Neural cell (in vitro differentiated cells): Measurements from ENCODE around the gene DNAJB12. TPM values are rescaled to one million over a fixed set of nuclear protein-coding genes. Genes with fewer than 3 reads are reported as not detected.

Experiments used
- H2AFZ ChIP-seq: fragments of 200-600, 300-800 bp; sonication (generic), shearing (Covaris generic); 2 replicates; pipeline ENCODE4 v1.6.0; 2014; ENCODE audit warnings: low read depth, mild to moderate bottlenecking, antibody characterized with exemption, low read length, moderate library complexity
- H3F3A ChIP-seq: fragments of 200-600 bp; shearing (Covaris generic); 2 replicates; pipeline ENCODE4 v1.6.1; 2016; ENCODE audit warnings: mild to moderate bottlenecking, moderate library complexity, mixed read lengths, antibody characterized with exemption, low read length; ENCODE audit not compliant: insufficient read depth, poor library complexity, severe bottlenecking
- H3K27ac ChIP-seq: fragments of 200-600, 300-800 bp; sonication (generic), shearing (Covaris generic); 2 replicates; pipeline ENCODE4 v1.5.1; 2014; ENCODE audit warnings: mild to moderate bottlenecking, low read length, moderate library complexity
- H3K27me3 ChIP-seq: fragments of 300-800, 200-600 bp; sonication (generic), shearing (Covaris generic); 2 replicates; pipeline ENCODE4 v1.6.0; 2014; ENCODE audit warnings: mild to moderate bottlenecking, low read depth, low read length, moderate library complexity; ENCODE audit not compliant: insufficient read depth
- H3K36me3 ChIP-seq: fragments of 300-800, 200-600 bp; sonication (generic), shearing (Covaris generic); 2 replicates; pipeline ENCODE4 v1.5.1; 2014; ENCODE audit warnings: mild to moderate bottlenecking, antibody characterized with exemption, low read length, moderate library complexity; ENCODE audit not compliant: insufficient read depth
- H3K4me2 ChIP-seq: fragments of 300-800, 200-600 bp; sonication (generic), shearing (Covaris generic); 2 replicates; pipeline ENCODE4 v1.6.0; 2014; ENCODE audit warnings: mild to moderate bottlenecking, low read length
- H3K4me3 ChIP-seq: fragments of 300-800, 200-600 bp; sonication (generic), shearing (Covaris generic); 2 replicates; pipeline ENCODE4 v1.5.1; 2014; ENCODE audit warnings: mild to moderate bottlenecking, low read length, moderate library complexity
- H3K79me2 ChIP-seq: fragments of 200-600 bp; shearing (Covaris generic); replicated peaks from 2 replicates; pipeline ENCODE4 v1.6.0; 2014; ENCODE audit warnings: mild to moderate bottlenecking, low read length, moderate library complexity; ENCODE audit not compliant: insufficient read depth
- H3K9ac ChIP-seq: fragments of 300-800, 200-600 bp; sonication (generic), shearing (Covaris generic); 2 replicates; pipeline ENCODE4 v1.6.1; 2016; ENCODE audit warnings: mild to moderate bottlenecking, low read length, mixed read lengths
- H3K9me2 ChIP-seq: fragments of 200-600 bp; shearing (Covaris generic); 2 replicates; pipeline ENCODE4 v1.6.1; 2016; ENCODE audit warnings: mild to moderate bottlenecking, low read length, mixed read lengths; ENCODE audit not compliant: insufficient read depth
- H3K9me3 ChIP-seq: fragments of 200-600, 300-800 bp; sonication (generic), shearing (Covaris generic); 2 replicates; pipeline ENCODE4 v1.6.1; 2016; ENCODE audit warnings: mild to moderate bottlenecking, mixed run types, low read length, moderate library complexity, mixed read lengths
- H4K20me1 ChIP-seq: fragments of 200-600 bp; shearing (Covaris generic); 2 replicates; pipeline ENCODE4 v1.6.1; 2016; ENCODE audit warnings: mild to moderate bottlenecking, mixed run types; ENCODE audit not compliant: insufficient read depth
- EP300 ChIP-seq: fragments of 450-650 bp; conservative IDR thresholded peaks from 2 replicates; pipeline ENCODE4 v1.6.1; 2014; ENCODE audit warnings: antibody characterized with exemption, mild to moderate bottlenecking, moderate library complexity; ENCODE audit not compliant: poor library complexity, severe bottlenecking
- EZH2 ChIP-seq: fragments of 200-600, 300-800 bp; shearing (Covaris generic), sonication (generic); IDR thresholded peaks from 2 replicates; pipeline ENCODE4 v1.6.1; 2014; ENCODE audit warnings: antibody characterized with exemption, low read length, borderline replicate concordance, mild to moderate bottlenecking; ENCODE audit not compliant: insufficient read depth, poor library complexity, severe bottlenecking
- MXI1 ChIP-seq: fragments of 450-650 bp; conservative IDR thresholded peaks from 2 replicates; pipeline ENCODE4 v1.6.1; 2014; ENCODE audit warnings: antibody characterized with exemption, mild to moderate bottlenecking; ENCODE audit not compliant: poor library complexity, severe bottlenecking
- POLR2AphosphoS5 ChIP-seq: IDR thresholded peaks from 2 replicates; pipeline ENCODE4 v1.6.1; 2012
- RAD21 ChIP-seq: fragments of 450-650 bp; conservative IDR thresholded peaks from 2 replicates; pipeline ENCODE4 v1.6.1; 2014; ENCODE audit warnings: antibody characterized with exemption, mild to moderate bottlenecking, moderate library complexity
- SMC3 ChIP-seq: fragments of 450-650 bp; conservative IDR thresholded peaks from 2 replicates; pipeline ENCODE4 v1.6.1; 2014; ENCODE audit warnings: antibody characterized with exemption, mild to moderate bottlenecking, moderate library complexity; ENCODE audit not compliant: poor library complexity
- TAF1 ChIP-seq: IDR thresholded peaks from 2 replicates; pipeline ENCODE4 v1.6.1; 2012; ENCODE audit warnings: low read depth
- polyA plus RNA-seq: library from polyadenylated mRNA; depleted of rRNA; stranded (reverse); fragments of >200 nt; gene quantifications from 2 replicates; pipeline ENCODE4 v1.2.3, GENCODE V29; 2014
- TF ChIP-seq, protein P1 (sequence below): IDR thresholded peaks from 2 replicates; pipeline ENCODE4 v1.6.1; 2012; ENCODE audit warnings: borderline replicate concordance
- TF ChIP-seq, protein P2 (sequence below): fragments of 450-650 bp; IDR thresholded peaks from 2 replicates; pipeline ENCODE4 v1.5.1; 2014; ENCODE audit warnings: antibody characterized with exemption, mild to moderate bottlenecking, moderate library complexity; ENCODE audit not compliant: poor library complexity, severe bottlenecking

DNAJB12 gene
- polyA plus RNA-seq, 1 donor from 2014 or later, result 24.5 TPM

DNA sequence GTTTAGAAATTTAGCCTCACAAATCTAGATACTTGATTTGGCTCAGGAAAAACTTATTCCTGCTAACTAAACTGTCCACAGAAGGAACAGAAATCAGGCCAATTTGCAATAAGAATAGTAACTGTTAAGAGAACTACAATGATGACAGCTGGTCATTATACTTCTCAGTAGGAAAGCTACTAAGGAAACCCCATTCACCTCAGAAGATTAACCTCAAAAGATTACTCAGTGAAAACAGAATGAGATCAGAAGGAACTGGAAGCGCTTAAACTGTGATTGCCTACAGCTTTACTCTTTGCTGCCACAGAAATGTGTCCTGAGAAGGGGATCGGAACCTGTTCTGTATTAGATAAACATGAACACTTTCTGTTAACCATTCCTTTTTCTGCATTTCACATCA, 24.3 kb upstream of the DNAJB12 start:
- H3K27me3 ChIP-seq, result no peaks in the 10 kb centered on the region
- no peaks in the 10 kb centered on the region for H3K9me2 ChIP-seq
- no peaks in the 10 kb centered on the region for H3K36me3 ChIP-seq
- no peak overlapping the region for H2AFZ ChIP-seq
- H4K20me1 ChIP-seq, result no peaks in the 10 kb centered on the region
- H3K79me2 ChIP-seq, result no peaks in the 10 kb centered on the region
- TF ChIP-seq MXI1 (no peak), RAD21 (no peak), EZH2 (no peak), EP300 (no peak), SMC3 (no peak), POLR2AphosphoS5 (no peak), TAF1 (no peak)
- TF ChIP-seq, protein P1, sequence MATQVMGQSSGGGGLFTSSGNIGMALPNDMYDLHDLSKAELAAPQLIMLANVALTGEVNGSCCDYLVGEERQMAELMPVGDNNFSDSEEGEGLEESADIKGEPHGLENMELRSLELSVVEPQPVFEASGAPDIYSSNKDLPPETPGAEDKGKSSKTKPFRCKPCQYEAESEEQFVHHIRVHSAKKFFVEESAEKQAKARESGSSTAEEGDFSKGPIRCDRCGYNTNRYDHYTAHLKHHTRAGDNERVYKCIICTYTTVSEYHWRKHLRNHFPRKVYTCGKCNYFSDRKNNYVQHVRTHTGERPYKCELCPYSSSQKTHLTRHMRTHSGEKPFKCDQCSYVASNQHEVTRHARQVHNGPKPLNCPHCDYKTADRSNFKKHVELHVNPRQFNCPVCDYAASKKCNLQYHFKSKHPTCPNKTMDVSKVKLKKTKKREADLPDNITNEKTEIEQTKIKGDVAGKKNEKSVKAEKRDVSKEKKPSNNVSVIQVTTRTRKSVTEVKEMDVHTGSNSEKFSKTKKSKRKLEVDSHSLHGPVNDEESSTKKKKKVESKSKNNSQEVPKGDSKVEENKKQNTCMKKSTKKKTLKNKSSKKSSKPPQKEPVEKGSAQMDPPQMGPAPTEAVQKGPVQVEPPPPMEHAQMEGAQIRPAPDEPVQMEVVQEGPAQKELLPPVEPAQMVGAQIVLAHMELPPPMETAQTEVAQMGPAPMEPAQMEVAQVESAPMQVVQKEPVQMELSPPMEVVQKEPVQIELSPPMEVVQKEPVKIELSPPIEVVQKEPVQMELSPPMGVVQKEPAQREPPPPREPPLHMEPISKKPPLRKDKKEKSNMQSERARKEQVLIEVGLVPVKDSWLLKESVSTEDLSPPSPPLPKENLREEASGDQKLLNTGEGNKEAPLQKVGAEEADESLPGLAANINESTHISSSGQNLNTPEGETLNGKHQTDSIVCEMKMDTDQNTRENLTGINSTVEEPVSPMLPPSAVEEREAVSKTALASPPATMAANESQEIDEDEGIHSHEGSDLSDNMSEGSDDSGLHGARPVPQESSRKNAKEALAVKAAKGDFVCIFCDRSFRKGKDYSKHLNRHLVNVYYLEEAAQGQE, result no peak
- TF ChIP-seq, protein P2, sequence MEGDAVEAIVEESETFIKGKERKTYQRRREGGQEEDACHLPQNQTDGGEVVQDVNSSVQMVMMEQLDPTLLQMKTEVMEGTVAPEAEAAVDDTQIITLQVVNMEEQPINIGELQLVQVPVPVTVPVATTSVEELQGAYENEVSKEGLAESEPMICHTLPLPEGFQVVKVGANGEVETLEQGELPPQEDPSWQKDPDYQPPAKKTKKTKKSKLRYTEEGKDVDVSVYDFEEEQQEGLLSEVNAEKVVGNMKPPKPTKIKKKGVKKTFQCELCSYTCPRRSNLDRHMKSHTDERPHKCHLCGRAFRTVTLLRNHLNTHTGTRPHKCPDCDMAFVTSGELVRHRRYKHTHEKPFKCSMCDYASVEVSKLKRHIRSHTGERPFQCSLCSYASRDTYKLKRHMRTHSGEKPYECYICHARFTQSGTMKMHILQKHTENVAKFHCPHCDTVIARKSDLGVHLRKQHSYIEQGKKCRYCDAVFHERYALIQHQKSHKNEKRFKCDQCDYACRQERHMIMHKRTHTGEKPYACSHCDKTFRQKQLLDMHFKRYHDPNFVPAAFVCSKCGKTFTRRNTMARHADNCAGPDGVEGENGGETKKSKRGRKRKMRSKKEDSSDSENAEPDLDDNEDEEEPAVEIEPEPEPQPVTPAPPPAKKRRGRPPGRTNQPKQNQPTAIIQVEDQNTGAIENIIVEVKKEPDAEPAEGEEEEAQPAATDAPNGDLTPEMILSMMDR, result no peak
- H3K9me3 ChIP-seq, result no peaks in the 10 kb centered on the region
- H3K4me3 ChIP-seq, result peak overlapping the region; percentile 12
- no peak overlapping the region for H3K4me2 ChIP-seq
- H3K27ac ChIP-seq, result peak overlapping the region; percentile 36
- no peak overlapping the region for H3K9ac ChIP-seq
- no peaks in the 10 kb centered on the region for H3F3A ChIP-seq

DNA sequence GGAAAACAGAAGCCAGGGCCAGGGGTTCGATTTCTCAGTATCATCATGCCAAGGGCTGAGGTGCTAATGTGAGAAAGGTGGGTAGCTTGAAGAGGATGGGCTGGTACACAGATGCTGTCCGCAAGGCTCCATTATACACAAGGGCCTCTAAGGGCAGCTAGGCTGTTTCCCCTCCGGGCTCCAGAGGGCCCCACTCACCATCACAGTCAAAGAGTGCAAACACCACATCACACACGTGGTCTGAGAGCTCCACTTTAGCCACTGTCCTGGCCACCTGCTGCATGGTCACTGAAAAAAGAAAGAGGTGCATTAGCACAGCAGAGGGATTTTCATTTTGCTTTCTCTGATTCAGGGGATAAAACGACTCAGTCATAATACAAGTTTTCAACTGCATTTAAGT, 20.9 kb upstream of the DNAJB12 start:
- Histone ChIP-seq H3K27ac (no peak overlapping the region), H3K4me3 (no peak overlapping the region), H3K27me3 (no peaks in the 10 kb centered on the region), H4K20me1 (no peaks in the 10 kb centered on the region), H3K36me3 (no peaks in the 10 kb centered on the region), H2AFZ (no peak overlapping the region), H3K9me2 (no peaks in the 10 kb centered on the region), H3K79me2 (no peaks in the 10 kb centered on the region), H3F3A (no peaks in the 10 kb centered on the region), H3K4me2 (no peak overlapping the region), H3K9ac (no peak overlapping the region), H3K9me3 (no peaks in the 10 kb centered on the region)
- TF ChIP-seq SMC3, result no peak
- TF ChIP-seq, protein P2, result no peak
- no peak for TF ChIP-seq RAD21
- TF ChIP-seq TAF1, result no peak
- no peak for TF ChIP-seq POLR2AphosphoS5
- TF ChIP-seq, protein P1, result no peak
- TF ChIP-seq EZH2, result no peak
- no peak for TF ChIP-seq EP300
- no peak for TF ChIP-seq MXI1
